ENCODE results near the gene ABCF1. TPM values are rescaled to one million over a fixed set of nuclear protein-coding genes. Genes with fewer than 3 reads are reported as not detected.

Gene ABCF1
- total RNA-seq, 1 donor from 2014 or later: 46.3 TPM

DNA sequence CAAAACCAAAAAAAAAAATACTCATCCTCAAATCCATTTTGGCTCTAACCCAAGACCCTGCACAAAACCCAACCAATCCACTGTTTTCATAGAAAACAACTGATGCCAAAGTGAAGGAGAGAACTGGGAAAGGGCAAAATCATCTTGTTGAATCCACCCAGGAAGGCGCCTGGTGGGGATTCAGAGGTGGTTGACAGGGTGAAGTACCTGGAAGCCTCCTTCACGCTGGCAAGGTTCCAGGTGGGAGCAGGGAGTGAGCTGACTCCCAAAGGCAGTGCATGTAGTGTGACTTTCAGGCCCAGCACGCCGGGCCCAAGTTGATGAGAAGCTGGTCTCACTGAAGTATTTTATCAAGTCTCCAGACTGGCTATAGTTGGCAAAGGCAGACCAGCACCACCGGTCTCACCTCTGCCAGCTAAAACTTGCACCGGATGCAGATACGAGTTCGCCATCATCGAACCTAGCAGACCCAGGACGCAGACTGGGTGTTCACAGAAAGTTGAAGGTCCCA, 29.3 kb downstream of the ABCF1 start:
- DNase-seq (ENCODE audit: low read depth): no peak
- TF ChIP-seq, protein P1, sequence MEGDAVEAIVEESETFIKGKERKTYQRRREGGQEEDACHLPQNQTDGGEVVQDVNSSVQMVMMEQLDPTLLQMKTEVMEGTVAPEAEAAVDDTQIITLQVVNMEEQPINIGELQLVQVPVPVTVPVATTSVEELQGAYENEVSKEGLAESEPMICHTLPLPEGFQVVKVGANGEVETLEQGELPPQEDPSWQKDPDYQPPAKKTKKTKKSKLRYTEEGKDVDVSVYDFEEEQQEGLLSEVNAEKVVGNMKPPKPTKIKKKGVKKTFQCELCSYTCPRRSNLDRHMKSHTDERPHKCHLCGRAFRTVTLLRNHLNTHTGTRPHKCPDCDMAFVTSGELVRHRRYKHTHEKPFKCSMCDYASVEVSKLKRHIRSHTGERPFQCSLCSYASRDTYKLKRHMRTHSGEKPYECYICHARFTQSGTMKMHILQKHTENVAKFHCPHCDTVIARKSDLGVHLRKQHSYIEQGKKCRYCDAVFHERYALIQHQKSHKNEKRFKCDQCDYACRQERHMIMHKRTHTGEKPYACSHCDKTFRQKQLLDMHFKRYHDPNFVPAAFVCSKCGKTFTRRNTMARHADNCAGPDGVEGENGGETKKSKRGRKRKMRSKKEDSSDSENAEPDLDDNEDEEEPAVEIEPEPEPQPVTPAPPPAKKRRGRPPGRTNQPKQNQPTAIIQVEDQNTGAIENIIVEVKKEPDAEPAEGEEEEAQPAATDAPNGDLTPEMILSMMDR (IDR thresholded peaks at IDR 0.05; ENCODE audit: insufficient read depth, low read length, poor library complexity, severe bottlenecking): no peak
- no peaks in the 10 kb centered on the region for H3K27me3 ChIP-seq (ENCODE audit: control insufficient read depth, insufficient read depth, low read length)
- H3K36me3 ChIP-seq (ENCODE audit: control insufficient read depth, insufficient read depth, low read length): peaks cover 9% of the 10 kb centered on the region
- H3K4me3 ChIP-seq (ENCODE audit: low read depth, low read length): no peak overlapping the region

DNA sequence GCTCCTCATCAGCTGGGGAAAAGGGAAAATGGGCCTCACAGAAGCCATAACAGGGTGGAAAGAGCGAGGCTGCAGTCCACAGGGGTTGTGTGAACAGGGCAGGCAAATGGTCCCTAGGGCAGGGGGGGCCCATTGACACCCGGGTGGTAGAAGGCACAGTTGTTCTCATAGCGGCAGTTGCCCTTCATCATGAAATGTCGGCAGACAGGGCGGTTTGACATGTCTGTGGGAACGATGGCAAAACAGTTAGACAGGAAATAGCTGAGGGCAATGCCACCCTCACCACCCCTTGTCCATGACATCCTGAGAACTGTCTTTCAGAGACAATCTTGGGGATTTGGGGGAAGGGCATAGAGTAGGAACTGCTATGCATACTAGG, 30.2 kb downstream of the ABCF1 start:
- H3K36me3 ChIP-seq (ENCODE audit: control insufficient read depth, insufficient read depth, low read length): peaks cover 12% of the 10 kb centered on the region
- no peak for DNase-seq (ENCODE audit: low read depth)
- no peaks in the 10 kb centered on the region for H3K27me3 ChIP-seq (ENCODE audit: control insufficient read depth, insufficient read depth, low read length)
- H3K4me3 ChIP-seq (ENCODE audit: low read depth, low read length): no peak overlapping the region
- TF ChIP-seq, protein P1 (IDR thresholded peaks at IDR 0.05; ENCODE audit: insufficient read depth, low read length, poor library complexity, severe bottlenecking): no peak

DNA sequence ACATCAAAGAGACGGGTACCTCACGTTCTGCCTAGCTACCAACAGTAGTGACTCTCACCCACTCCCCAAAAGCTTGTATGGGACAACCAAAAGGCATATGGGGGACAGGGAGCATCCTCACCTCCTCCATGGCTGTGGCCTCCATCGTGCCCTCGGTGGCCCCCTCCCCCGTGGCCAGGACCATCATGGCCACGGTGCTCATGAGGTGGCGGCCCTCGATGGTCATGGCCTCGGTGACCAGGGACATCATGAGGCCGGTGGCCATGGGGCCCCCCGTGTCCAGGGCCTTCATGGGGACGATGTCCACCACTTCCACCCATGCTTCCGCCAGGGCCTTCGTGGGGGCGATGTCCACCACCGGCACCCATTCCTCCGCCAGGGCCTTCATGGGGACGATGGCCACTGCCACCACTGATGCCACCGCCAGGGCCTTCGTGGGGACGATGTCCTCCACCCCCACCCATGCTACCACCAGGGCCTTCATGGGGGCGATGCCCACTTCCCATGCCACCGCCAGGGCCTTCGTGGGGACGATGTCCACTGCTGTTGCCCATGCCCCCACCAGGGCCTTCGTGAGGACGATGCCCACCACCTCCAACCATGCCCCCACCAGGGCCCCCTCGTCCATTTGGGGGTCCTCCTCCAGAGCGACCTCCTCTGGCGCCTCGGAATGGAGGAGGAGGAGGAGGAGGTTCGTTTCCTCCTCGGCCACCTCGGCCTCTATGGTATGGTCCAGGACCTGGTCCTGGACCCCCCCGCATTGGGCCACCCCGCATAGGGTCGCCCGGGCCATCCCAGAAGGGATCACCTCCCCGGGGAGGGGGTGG, 30.8 kb downstream of the ABCF1 start:
- TF ChIP-seq, protein P1 (IDR thresholded peaks at IDR 0.05; ENCODE audit: insufficient read depth, low read length, poor library complexity, severe bottlenecking): no peak
- peaks cover 12% of the 10 kb centered on the region for H3K36me3 ChIP-seq (ENCODE audit: control insufficient read depth, insufficient read depth, low read length)
- DNase-seq (ENCODE audit: low read depth): no peak

DNA sequence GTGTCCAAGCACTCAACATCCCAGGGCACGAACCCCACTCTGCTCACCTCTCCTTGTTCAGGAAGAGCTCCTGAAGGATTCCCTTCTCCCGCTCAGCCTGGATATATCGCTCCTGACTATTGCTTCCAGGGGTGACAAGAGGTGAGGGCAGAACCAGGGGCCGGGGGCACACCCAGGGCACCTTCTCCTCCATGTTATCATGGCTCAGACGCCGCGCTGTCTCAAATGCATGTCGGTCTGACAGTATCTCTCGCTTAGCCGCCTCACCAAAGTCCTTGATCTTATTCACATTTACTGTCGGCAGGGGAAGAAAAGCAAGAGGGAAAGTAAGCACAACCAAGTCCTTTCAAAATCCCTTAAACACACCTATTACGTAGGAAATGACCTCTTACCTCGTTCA, 32.7 kb downstream of the ABCF1 start:
- no peak for DNase-seq (ENCODE audit: low read depth)
- TF ChIP-seq, protein P1 (IDR thresholded peaks at IDR 0.05; ENCODE audit: insufficient read depth, low read length, poor library complexity, severe bottlenecking): no peak
- Histone ChIP-seq H3K27me3 (ENCODE audit: control insufficient read depth, insufficient read depth, low read length) (no peaks in the 10 kb centered on the region), H3K36me3 (ENCODE audit: control insufficient read depth, insufficient read depth, low read length) (peaks cover 12% of the 10 kb centered on the region), H3K4me3 (ENCODE audit: low read depth, low read length) (no peak overlapping the region)

More for the DNA sequence above, 30.8 kb downstream of the ABCF1 start:
- Histone ChIP-seq H3K27me3 (ENCODE audit: control insufficient read depth, insufficient read depth, low read length) (no peaks in the 10 kb centered on the region), H3K4me3 (ENCODE audit: low read depth, low read length) (no peak overlapping the region)

DNA sequence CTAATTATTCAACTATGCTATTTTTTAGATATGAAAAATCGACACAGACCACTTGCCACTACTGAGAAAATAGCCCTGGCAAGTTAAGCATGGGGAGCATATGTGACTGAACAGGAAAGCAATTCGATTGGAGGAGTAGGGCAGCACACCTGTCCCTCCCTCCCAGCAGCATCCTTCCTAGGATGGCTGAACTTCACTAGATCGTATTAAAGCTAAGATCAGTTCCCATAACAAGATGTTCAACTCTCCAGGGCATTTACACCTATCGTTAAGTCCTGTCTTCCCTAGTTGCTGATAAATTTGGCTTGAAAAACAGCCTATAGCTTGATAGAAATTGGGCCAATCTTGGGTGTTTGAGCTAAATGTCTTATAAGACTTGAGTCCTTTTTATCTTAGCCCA, 38.8 kb downstream of the ABCF1 start:
- TF ChIP-seq, protein P1 (IDR thresholded peaks at IDR 0.05; ENCODE audit: insufficient read depth, low read length, poor library complexity, severe bottlenecking): no peak
- H3K36me3 ChIP-seq (ENCODE audit: control insufficient read depth, insufficient read depth, low read length): peaks cover 6% of the 10 kb centered on the region
- H3K27me3 ChIP-seq (ENCODE audit: control insufficient read depth, insufficient read depth, low read length): no peaks in the 10 kb centered on the region
- DNase-seq (ENCODE audit: low read depth): no peak
- no peak overlapping the region for H3K4me3 ChIP-seq (ENCODE audit: low read depth, low read length)

Data from kidney epithelial cell (primary cell).